NCI-H1930 (cell line): ENCODE data around the gene DUT.

Experiments
- DNase-seq, 2 experiments: peaks; one replicate each; lab custom pipeline; 2025; lab: John Stamatoyannopoulos, UW

The DUT gene

DNA sequence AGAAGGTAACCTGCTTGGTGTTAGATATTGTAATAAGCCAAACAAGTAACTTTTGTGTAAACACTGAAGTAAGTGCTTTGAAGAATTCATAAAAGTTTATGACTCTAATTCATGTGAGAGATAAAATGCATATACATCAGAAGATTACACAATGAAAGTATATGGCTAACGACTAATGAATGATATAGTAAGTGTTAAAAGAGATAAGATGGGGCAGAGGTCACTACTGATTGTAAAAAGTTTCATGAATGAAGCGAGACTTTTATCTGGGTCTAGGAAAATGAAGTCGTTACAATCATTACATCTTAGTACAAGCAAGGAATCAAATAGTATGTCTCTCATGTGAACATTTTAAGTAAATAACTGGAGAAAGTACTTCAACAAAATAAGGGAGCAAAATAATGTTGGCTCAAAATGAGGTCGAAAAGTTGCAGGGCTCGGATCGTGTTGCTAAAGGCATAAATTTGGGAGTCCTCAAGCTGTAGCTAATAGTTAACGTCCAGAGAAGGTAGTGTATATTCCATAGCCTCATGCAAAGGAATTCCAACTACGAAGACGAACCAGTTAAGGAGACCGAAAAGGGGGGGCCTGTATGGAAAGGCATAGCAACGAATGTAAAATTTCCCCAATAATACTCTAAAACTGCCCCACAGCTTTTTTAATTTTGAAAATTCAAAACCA, 984 bp upstream of the DUT start:
- DNase-seq: no peak

DNA sequence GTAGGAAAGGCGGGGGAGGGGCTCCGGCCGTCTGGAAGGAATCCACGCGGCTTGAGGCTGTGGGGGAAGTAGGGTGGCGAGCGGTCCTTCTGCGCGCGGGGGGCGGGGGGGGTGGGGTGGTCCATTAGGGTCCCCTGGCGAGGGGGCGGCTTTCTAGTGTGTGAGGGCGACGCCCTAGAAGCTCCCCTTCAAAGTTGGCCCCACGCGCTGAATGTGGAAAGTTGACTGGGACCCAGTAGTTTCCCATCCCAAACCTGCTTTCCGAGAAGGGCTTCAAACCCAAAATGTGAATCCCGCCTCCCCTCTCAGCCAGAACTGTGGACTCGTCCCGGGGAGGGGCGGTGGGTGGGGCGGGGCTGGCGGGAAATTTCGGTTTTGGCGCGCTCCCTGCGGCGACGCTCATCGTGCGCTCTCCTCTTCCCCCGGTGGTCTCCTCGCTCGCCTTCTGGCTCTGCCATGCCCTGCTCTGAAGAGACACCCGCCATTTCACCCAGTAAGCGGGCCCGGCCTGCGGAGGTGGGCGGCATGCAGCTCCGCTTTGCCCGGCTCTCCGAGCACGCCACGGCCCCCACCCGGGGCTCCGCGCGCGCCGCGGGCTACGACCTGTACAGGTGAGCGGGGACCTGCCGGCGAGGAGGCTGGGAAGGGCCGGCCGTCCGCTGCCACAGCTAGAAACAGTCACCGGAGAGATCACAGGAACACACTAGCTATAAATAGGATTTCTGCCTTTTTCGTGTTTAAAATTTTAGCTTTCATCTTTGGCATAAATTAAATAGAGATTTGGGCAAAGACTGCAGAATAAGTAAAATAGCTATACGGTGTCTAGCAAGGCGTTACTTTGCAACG, 790 bp downstream of the DUT start:
- peak; percentile 10 to 32 for DNase-seq

DNA sequence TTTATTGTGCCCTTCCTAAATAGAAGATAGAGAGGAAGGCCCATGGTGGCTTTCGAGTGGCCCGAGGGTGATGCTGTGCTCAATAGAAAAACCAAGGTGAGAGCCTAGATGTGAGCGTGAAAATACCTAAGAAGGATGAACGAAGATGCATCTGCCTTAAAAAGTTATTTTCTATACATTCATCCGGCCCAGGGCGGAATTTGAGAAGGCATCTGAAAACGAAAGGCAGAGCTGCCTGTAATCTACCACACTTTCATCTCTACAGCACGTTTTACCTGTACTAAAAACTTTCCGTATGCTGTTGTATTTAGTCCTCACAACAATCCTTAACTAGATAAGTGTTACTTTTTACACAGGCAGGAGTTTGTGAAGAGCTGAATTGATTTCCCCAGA, 1.4 kb downstream of the DUT start:
- DNase-seq: no peak

DNA sequence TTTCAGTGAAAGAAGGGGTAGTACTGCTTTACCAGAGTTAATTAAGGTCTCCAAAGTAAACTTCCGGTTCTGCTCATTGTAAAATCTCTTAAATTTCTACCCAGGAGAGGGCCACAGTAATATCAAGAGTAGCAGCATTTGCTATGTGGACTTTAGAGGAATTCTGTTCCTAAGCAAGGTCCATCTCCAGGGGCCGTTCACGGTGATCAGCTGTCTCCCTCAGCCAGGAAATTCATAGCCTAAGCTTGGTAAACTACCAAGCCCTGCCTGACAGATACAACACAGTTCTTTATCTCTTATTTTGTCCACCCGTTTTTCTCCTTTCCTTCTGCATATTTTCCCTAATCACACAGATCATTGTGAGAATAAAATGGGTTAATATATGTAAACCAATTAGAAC, 2.3 kb downstream of the DUT start:
- no peak for DNase-seq

DNA sequence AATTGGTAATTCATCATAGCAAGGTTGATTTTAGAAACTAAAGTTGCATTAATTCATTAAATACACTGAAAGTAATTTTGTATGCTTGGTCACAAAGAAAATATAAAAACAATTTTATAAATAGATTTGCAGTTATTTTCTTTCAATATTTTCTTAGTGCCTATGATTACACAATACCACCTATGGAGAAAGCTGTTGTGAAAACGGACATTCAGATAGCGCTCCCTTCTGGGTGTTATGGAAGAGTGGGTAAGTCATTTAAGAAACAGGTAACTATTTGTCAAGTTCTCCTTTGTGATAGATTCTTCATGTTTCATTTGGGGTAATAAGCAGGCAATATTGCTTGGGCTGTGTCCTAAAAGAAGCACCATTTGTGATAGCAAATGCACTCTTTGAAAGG, 3.0 kb downstream of the DUT start:
- DNase-seq: no peak

DNA sequence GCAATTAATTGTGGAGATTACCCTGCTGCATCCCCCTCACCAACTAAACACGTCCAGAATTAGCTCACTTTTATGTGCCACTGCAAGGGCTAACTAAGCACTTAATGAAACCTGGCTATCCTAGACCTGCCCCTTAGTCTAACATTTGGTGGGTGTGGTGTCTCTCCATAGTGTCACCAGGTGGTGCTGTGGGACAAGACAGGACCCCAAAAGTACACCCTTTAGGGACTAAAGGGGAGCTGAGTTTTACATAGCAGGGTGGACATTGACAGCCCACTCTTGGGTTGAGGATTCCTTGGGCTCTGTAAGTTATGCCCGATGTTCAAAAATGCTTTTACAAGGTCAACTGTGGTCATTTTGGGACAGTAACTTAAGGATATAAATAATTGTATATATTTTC, 5.7 kb downstream of the DUT start:
- no peak for DNase-seq

DNA sequence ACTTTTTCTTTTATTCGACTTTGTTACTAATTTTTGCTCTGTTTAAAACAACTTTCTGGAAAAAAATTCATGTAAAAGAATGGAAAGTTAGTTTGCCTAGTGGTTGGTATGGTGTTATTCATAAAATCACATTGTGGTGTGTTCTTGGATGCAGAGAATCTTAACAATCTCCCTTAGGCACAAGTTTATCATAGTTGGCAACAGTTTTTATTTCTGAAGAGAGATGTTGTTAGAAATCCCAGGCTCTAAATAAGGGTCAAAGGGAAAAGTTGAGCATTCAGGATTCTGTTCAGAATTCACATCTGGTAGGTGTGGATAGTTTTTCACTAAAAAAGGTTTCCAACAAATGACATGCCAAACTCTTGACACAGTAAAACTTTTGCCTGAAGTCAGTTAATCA, 6.4 kb downstream of the DUT start:
- DNase-seq: no peak

DNA sequence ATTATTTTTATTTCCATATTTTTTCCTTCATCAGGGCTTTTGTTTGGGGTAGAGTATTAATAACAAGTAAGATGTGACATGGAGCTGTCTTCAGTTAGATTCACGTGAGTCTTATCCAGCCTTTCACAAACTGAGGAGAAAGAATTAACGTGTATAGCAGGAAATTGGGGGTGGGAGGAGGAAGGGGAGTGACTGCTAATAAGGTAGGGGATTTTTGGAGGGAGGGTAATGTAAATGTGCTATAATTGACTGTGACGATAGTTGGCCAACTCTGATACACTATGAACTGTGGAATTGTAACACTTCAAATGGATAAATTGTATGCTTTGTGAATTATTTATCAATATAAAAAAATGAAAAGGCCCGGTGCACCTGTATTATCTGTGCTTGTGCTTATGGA, 8.9 kb downstream of the DUT start:
- no peak for DNase-seq

DNA sequence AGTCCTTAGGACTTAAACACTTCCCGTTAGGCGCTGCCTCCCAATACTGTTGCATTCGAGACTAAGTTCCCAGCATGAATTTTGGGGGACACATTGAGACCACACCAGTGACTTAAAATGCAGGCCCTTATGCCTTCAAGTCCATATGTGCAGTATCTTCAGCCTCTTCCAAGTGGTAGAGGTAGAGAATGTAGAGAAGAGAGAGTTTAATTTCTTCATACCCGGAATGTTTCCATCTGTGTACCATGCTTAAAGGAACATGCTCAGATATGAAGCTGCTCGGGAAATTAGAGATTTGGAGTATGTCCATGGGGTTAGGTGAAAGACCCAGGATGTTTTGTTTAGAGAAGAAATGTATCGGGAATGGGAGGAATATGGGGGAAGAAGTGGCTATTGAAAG, 12.6 kb downstream of the DUT start:
- no peak for DNase-seq

DNA sequence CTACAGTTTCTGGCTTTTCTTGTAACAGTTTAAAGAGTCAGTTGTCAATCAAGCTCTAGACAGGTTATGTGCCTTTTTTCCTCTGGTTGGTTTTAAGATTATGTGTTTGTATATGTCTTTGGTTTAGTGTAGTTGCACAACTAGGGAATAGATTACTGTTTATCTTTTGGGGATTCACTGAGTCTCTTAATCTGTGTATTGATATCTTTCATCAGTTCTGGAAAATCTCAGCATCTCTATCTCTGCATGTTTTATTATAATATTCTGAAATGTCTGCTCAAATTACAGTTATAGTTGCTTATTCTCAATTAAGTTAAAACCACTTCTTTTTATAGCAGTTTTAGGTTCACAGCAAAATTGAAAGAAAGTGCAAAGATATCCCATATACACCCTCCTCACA, 14.3 kb downstream of the DUT start:
- DNase-seq: no peak

DNA sequence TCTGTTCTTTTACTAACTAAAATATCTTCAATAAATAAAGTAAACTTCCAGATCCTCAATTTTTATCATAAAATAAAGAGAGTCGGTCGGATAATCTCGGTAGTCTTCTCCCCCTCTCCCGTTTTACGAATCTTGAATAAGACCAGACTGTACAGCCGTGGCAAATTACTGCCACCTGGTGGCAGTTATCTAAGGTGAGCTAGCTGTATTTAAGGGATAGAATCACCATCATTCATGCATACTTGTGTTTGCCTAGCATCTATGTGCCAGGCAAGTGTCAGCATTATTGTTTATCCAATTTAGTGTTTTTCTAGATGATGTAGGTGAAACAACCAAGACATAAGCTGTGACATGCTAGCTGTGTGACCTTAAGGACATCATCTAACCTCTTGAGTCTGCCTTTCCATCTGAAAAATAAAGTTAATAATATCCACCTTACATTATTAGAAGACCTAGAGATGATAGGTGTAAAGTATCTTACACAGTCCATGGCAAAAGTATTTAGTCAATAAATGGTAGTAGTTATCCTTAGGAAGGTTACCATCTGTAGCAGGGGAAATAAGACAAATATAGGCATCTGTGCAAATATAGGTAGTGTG, 21.3 kb downstream of the DUT start:
- peak; percentile 41 to 55 for DNase-seq

DNA sequence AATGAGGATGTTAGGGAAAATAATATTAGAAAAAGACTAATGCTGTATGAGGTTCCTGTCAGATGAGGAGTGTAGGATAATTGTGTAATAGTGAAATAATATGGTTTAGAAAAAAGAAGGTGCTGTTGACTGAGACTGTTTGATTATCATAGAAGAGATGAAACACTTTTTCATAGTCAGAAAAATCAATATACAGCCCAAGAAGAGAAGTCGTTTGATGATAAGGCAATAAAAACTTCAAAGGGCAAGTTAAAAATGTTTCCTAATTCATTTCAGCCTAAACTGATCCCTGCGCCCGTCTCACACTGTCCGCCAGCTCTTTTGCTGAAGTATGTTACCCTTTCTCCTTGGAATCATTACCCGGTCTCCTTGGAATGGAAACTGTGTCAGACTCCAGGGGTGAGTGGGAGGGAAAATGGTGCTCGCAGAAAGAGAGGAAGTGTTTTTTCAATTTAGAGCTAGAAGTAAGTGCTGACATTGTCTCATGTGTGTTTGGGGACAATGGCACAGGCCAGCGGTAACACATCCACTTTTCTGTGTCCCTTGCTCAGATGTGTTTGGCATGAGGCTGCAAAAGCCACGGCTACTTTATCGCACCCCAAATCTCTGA, 23.6 kb downstream of the DUT start:
- DNase-seq: no peak

DNA sequence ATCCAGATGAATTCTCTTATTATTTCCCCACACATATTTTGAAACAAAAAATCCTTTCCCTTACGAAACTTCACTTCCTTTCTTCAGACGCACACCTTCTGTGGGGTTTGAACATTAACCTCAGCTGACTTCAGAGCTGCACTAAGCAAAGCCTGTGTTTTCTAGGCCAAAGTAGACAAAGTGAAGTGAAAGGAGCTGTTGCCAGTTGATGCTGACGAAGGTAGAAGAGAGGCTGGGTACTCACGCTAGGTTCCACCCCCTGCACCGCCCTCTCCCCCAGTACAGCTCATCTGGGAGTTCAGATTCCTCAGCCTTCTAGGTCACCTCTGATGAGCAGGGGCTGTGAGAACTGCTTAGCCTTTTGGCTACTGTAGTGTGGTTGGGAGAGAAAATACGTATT, 24.1 kb downstream of the DUT start:
- no peak for DNase-seq

DNA sequence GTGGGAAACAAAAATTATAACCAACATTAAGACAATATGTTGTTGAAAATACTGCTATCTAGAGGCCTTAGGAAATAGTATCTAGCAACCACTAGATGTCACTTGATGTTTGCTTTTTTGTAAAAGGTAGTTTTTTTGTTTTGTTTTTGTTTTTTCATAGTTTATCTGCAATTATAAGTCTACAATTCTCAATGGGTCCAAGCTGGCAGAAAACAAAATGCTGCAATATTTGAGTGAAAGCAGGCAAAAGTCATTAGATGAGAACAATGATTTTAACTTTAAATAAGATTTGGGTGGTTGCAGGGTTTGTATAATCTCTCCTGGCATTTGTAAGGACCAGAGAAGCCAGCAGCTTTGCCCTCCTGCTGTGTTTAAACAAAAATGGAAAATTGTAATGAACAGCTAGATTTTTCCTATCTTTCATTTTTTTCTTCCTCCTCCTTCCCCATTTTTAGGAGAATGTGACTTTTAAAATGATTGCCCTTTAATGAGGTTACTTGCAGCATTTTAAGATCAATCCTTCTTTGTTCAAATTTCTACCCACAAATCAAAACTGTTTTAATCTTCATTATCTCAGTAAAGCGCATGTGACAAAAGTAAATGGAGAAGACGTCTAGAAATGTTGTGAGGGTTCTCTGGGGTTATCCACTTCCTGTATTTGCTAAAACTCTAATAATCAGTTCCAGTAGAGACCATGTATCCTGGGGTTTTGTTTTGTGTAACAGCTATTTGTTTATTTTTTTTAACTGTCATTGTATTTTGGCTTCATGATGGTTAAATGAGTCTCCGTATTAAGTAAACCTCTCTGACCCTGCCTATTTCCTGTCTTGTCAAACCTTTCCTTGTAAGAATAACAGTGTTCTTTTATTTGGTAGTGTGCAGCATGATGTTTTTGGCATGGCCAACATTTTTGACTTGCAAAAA, 27.3 kb downstream of the DUT start:
- DNase-seq: no peak

DNA sequence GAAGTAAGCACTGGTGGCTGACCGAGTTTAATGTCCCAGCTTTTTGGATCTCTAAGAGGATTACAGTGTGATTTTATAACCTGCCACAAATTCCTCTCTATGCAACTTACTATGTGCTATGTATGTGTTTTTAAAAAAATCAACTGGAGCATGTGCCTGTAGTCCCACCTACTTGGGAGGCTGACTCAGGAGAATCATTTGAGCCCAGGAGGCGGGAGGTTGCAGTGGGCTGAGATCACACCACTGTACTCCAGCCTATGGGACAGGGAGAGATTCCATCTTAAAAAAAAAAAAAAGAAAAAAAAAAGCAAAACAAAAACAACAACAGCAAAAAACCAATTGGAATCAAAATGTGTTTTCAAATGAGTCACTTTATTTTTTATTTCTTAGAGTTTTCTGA, 29.6 kb downstream of the DUT start:
- no peak for DNase-seq

DNA sequence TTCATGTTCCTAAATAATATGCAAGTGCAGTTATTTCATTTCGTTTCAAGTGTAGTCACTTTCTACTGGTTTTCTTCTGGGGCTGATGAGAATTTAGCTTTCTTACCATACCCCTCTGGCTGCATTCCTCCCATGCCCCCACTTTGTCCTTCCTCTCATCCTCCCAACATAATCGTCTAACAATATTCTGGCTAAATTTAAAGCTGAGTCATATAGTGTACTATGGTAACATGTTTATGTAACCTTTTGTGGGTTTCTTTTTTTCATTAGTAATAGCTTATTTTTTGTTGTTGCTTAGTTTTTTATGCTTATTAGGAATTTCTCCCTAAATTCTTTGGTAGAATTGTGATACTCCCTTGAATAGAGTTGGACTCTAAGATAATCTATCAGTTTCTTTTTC, 30.5 kb downstream of the DUT start:
- no peak for DNase-seq

DNA sequence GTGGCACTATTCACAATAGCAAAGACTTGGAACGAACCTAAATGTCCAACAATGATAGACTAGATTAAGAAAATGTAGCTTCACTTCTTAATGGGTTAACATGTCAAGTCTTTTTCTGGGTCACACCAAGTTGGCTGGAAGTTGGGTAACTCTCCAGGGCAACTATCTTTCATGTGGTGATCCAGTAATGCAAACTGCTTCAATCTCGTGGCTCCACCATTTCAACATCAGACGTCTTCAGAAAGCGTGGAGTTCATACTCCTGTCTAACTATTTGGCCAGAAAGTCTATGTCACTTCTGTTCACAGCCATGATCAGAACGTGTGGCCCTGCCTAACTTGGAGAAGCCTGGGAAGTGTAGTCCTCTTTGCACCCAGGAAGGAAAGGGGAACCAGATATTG, 32.2 kb downstream of the DUT start:
- DNase-seq: no peak

DNA sequence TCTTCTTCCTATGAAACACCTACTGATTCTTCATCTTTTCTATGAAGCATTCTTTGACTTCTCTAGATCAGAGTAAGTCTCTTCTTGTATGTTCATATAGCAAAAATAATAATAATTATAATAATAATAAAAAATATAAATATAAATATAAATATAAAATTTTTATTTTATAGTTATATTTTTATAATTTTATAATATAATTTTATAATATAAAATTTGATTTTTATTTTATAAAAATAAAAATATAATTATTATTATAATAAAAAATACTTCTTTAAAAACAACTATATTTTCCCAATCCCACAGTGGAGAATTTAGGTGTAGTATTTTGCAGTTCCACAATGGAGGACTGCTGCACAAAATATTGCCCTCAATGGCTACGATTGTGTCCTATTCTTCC, 34.3 kb downstream of the DUT start:
- DNase-seq: no peak

DNA sequence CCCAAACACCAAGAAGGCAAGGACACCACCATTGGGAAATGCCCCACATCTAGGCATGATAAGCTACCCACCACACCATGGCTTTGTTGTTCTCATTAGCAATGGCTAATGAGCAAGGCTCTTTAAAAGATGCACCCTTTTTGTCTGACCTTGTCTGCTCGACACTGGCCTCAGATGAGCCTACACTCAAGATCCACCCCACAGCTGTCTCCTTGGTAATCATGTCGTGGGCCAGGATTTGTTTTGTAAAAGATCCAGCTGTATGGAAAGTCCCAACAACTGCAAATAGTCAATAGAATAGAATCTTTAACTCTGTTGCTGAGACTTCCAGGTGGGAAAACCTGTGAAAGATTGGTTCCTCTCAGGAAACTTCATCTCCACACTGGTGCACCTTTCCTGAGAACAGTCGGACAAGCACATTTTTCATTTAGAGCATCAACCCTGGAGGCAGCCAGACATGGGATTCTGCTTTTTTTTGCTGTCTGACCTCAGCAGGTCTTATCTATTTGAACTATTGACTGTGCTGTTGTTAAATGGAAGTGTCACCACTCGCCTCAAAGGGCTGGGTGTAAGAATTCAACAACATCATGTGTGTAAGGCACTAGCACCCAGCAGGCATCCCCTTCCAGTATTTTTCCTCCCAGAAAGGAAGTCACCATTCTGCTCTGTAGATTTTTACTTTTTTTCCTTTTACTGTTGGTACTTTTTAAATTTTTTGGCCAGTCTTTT, 35.5 kb downstream of the DUT start:
- no peak for DNase-seq

DNA sequence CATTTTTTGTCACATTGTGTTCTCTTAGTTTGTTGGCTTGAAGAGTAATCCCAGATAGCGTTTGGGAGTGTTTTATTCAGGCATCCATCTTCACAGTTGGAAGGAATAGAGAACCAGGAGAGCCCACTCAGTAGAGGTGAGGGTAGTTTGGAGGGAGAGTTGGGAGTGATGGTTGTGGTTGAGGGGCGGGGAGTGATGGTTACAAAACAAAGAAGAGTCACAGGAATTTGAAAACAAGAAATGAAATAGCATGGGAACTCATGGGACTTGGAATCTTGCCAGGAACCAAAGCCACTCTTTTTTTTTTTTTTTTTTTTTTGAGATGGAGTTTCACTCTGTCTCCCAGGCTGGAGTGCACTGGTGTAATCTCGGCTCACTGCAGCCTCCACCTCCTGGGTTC, 36.3 kb downstream of the DUT start:
- DNase-seq: no peak

DNA sequence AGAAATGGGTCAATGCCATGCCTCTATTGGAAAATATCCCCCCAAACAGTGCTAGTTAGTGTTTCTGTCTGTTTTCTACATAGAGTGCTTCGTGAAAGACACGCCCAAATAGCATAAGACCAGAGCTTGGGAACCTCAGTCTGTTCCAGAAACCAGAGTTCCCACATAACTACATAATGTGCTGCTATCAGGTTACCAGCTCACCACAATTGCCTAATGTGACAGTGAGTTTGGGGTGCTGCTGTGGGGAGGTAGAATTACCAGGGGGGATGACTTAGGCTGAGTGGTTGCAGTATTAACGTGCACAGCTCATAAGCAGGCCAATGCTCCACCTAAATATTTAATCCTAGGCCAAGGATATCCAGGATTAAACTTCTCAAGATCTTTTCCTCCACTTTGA, 39.2 kb downstream of the DUT start:
- no peak for DNase-seq
